ENCODE measurements around the gene OPTC. TPM values are rescaled to one million over a fixed set of nuclear protein-coding genes. Genes with fewer than 3 reads are reported as not detected.

OPTC gene
- total and polyA plus RNA-seq, 2 of the 8 experiments (the other 6 are each of a cell fraction or from before 2014, with no cell fraction given): 1.1 to 4.0 TPM

DNA sequence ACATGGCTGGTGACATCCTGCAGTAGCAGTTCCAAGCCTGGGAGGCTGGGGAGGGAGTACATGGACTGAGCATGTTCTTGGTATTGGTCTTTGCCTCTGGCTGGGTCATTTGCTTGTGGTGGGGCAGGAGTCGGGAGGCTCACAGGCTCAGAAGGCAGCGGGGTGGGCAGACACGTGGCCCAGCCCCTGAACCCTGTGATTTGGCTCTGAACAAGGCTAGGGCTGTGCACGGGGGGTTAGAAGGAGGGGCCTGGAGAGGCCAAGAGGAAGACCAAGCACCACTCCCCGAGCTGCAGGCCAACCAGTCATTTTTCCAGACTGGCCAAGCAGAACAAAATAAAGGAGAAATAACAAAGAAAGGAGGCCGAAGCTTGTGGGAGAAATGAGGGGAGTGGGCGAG, 28.0 kb upstream of the OPTC start:
- Histone ChIP-seq H3K36me3 (ENCODE audit: control insufficient read depth in 2 of 4, insufficient read depth in 4 of 4, low read length in 3 of 4) (no peaks in the 10 kb centered on the region), H3K4me2 (ENCODE audit: insufficient read depth in 1 of 2, low read depth in 2 of 2, low read length in 2 of 2) (no peak overlapping the region), H3K14ac (ENCODE audit: insufficient read length) (no peak overlapping the region), H3K79me1 (ENCODE audit: low read depth, low read length) (no peaks in the 10 kb centered on the region), H3K56ac (replicated peaks; ENCODE audit: insufficient read length, low read depth, low read length) (no peak overlapping the region), H3K18ac (ENCODE audit: extremely low read depth, low read length) (peak overlapping the region; percentile 38), H3K23ac (ENCODE audit: insufficient read length) (no peak overlapping the region), H3K79me2 (ENCODE audit: control insufficient read depth in 1 of 2, insufficient read depth in 2 of 2, low read length in 2 of 2) (no peaks in the 10 kb centered on the region), H2BK20ac (ENCODE audit: low read length) (no peak overlapping the region), H3K27me3 (replicated peaks in 1 of 4; ENCODE audit: control insufficient read depth in 3 of 4, extremely low read depth in 1 of 4, insufficient read depth in 3 of 4, low read length in 3 of 4) (no peaks in the 10 kb centered on the region; a peak in 1 of 7 replicates), H2AFZ (ENCODE audit: low read length) (no peak overlapping the region), H3K9me3 (ENCODE audit: insufficient read depth in 2 of 2, low read depth in 1 of 2, low read length in 1 of 2) (no peaks in the 10 kb centered on the region), H4K5ac (ENCODE audit: insufficient read length, low read depth, low read length) (peak overlapping the region; percentile 33), H3K4me3 (ENCODE audit: extremely low read depth in 1 of 4, insufficient read depth in 2 of 4, low read depth in 3 of 4, low read length in 4 of 4) (no peak overlapping the region), H2BK15ac (ENCODE audit: low read length) (0 out of 2 replicates have a peak overlapping the region, but pooled peaks have one; percentile 31), H3K27ac (ENCODE audit: low read depth, low read length) (no peak overlapping the region), H4K91ac (replicated peaks; ENCODE audit: insufficient read length, low read length) (peak overlapping the region; percentile 51), H4K20me1 (replicated peaks in 1 of 2; ENCODE audit: control insufficient read depth in 1 of 2, insufficient read depth in 2 of 2, low read length in 2 of 2) (no peaks in the 10 kb centered on the region), H3K23me2 (ENCODE audit: low read depth, low read length) (no peaks in the 10 kb centered on the region), H2BK120ac (replicated peaks; ENCODE audit: low read depth, low read length) (no peak overlapping the region), H3K4me1 (replicated peaks in 1 of 4; ENCODE audit: control insufficient read depth in 3 of 4, insufficient read depth in 4 of 4, low read length in 3 of 4) (peaks cover 0 to 10% (median 3%) of the 10 kb centered on the region in 4 experiments; a peak in 4 of 7 replicates), H2AK5ac (ENCODE audit: low read depth, low read length) (no peak overlapping the region), H4K8ac (ENCODE audit: extremely low read depth, insufficient read depth, low read length) (peak overlapping the region; percentile 62; the same call in 1 of the 2 replicates), H2BK12ac (ENCODE audit: low read depth, low read length) (peak overlapping the region; percentile 60; the same call in 1 of the 2 replicates), H3K9ac (replicated peaks in 1 of 4; ENCODE audit: extremely low read depth in 1 of 4, low read depth in 3 of 4, low read length in 3 of 4) (no peak overlapping the region), H2BK5ac (ENCODE audit: low read depth, low read length) (0 out of 2 replicates have a peak overlapping the region, but pooled peaks have one; percentile 24), H3K4ac (replicated peaks; ENCODE audit: insufficient read length, low read depth, low read length) (no peak overlapping the region)
- DNase-seq (ENCODE audit: low read depth in 1 of 2, low spot score in 2 of 2) (no peak), FAIRE-seq (no peak)
- TF ChIP-seq, protein P1, sequence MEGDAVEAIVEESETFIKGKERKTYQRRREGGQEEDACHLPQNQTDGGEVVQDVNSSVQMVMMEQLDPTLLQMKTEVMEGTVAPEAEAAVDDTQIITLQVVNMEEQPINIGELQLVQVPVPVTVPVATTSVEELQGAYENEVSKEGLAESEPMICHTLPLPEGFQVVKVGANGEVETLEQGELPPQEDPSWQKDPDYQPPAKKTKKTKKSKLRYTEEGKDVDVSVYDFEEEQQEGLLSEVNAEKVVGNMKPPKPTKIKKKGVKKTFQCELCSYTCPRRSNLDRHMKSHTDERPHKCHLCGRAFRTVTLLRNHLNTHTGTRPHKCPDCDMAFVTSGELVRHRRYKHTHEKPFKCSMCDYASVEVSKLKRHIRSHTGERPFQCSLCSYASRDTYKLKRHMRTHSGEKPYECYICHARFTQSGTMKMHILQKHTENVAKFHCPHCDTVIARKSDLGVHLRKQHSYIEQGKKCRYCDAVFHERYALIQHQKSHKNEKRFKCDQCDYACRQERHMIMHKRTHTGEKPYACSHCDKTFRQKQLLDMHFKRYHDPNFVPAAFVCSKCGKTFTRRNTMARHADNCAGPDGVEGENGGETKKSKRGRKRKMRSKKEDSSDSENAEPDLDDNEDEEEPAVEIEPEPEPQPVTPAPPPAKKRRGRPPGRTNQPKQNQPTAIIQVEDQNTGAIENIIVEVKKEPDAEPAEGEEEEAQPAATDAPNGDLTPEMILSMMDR (IDR thresholded peaks at IDR 0.05; ENCODE audit: control extremely low read depth in 1 of 3, insufficient read depth in 1 of 3, low read depth in 1 of 3, low read length in 3 of 3): no peak
- TF ChIP-seq CHD1 (IDR thresholded peaks at IDR 0.05; ENCODE audit: low read depth, low read length) (no peak), YY1 (IDR thresholded peaks at IDR 0.05; ENCODE audit: low read depth, low read length) (no peak), TCF12 (IDR thresholded peaks at IDR 0.05; ENCODE audit: low read depth, low read length) (no peak), JUND (IDR thresholded peaks at IDR 0.05; ENCODE audit: low read length) (no peak), USF2 (IDR thresholded peaks at IDR 0.05; ENCODE audit: low read length) (0 out of 2 replicates have a peak, but pooled peaks have one; percentile 3)
- WGBS, 2 experiments (ENCODE audit: extremely low coverage in 1 of 2, insufficient coverage in 1 of 2, insufficient read length in 1 of 2, insufficient replicate concordance in 2 of 2, low coverage in 1 of 2, low lambda C conversion rate in 2 of 2, missing lambda C conversion rate in 1 of 2): 67% methylated on average over 7 of the region's 7 CpGs; no CpG with 5 or more reads in 1 of the 2 experiments
- POLR2A ChIA-PET (ENCODE audit: partially characterized antibody): no interaction called here
- CTCF ChIA-PET (ENCODE audit: partially characterized antibody): interaction anchor here (0.7 to 23.5 kb wide), 11 partner anchors 11 to 339 kb away, joined by 3 to 330 read pairs (median 4); partner anchors contain the start of genes FMOD and PRELP
